GM23338 (cell line): ENCODE data around the gene IL21. TPM values are rescaled to one million over a fixed set of nuclear protein-coding genes. Genes with fewer than 3 reads are reported as not detected.
"Not testable (repeated sequence)": the region's sequence is repeated elsewhere in the genome, so short reads cannot be mapped to it uniquely, and the experiment has no call there.

ENCODE experiments used
- ATAC-seq: fragments of 200-7000 bp; cut with Tn5 transposase; 3 replicates; pipeline ENCODE4 v1.9.1; 2020
- DNase-seq: peaks from one replicate; pipeline ENCODE4 v3.0.0-alpha.2; 2015; ENCODE audit warnings: low spot score
- H2AFZ ChIP-seq: fragments of 200-600 bp; sonication (generic); 2 replicates; pipeline ENCODE4 v1.8.0; 2016; ENCODE audit warnings: antibody characterized with exemption, mild to moderate bottlenecking, moderate library complexity
- H3F3A ChIP-seq: fragments of 200-600 bp; sonication (generic); replicated peaks from 2 replicates; pipeline ENCODE4 v1.8.0; 2017; ENCODE audit warnings: antibody characterized with exemption, mixed run types, low read depth
- H3K27ac ChIP-seq: fragments of 200-600 bp; sonication (generic); 2 replicates; pipeline ENCODE4 v1.6.1; 2016; ENCODE audit warnings: low read depth
- H3K27me3 ChIP-seq: fragments of 200-600 bp; sonication (generic); 2 replicates; pipeline ENCODE4 v1.8.0; 2016; ENCODE audit warnings: mild to moderate bottlenecking, mixed run types, moderate library complexity; ENCODE audit not compliant: insufficient read depth
- H3K36me3 ChIP-seq: fragments of 200-600 bp; sonication (generic); 2 replicates; pipeline ENCODE4 v1.8.0; 2016; ENCODE audit warnings: mild to moderate bottlenecking; ENCODE audit not compliant: insufficient read depth
- H3K4me1 ChIP-seq: fragments of 200-600 bp; sonication (generic); 2 replicates; pipeline ENCODE4 v1.8.0; 2016; ENCODE audit warnings: mild to moderate bottlenecking, moderate library complexity; ENCODE audit not compliant: insufficient read depth
- H3K4me2 ChIP-seq: fragments of 200-600 bp; sonication (generic); 2 replicates; pipeline ENCODE4 v1.7.1; 2017; ENCODE audit warnings: mixed run types
- H3K4me3 ChIP-seq: fragments of 200-600 bp; sonication (generic); 2 replicates; pipeline ENCODE4 v1.6.1; 2016; ENCODE audit warnings: mixed run types
- H3K79me2 ChIP-seq: fragments of 200-600 bp; sonication (generic); replicated peaks from 2 replicates; pipeline ENCODE4 v1.8.0; 2017; ENCODE audit warnings: mild to moderate bottlenecking; ENCODE audit not compliant: insufficient read depth
- H3K9me2 ChIP-seq: fragments of 200-600 bp; sonication (generic); 2 replicates; pipeline ENCODE4 v1.8.0; 2017; ENCODE audit not compliant: insufficient read depth
- H4K20me1 ChIP-seq: fragments of 200-600 bp; sonication (generic); replicated peaks from 2 replicates; pipeline ENCODE4 v1.8.0; 2017; ENCODE audit warnings: mild to moderate bottlenecking; ENCODE audit not compliant: insufficient read depth
- H3K27ac Mint-ChIP-seq: 2 replicates; pipeline ENCODE4 v1.8.0; 2020; ENCODE audit warnings: inconsistent platforms, mild to moderate bottlenecking, moderate library complexity, mixed read lengths
- H3K27me3 Mint-ChIP-seq: 3 replicates; pipeline ENCODE4 v1.8.0; 2022; ENCODE audit warnings: low read depth, mild to moderate bottlenecking, moderate library complexity, mixed read lengths, inconsistent platforms; ENCODE audit not compliant: insufficient read depth, poor library complexity
- H3K36me3 Mint-ChIP-seq: 3 replicates; pipeline ENCODE4 v1.8.0; 2021; ENCODE audit warnings: low read depth, mild to moderate bottlenecking, inconsistent platforms, moderate library complexity, mixed read lengths
- H3K4me1 Mint-ChIP-seq: 3 replicates; pipeline ENCODE4 v1.8.0; 2020; ENCODE audit warnings: mild to moderate bottlenecking, inconsistent platforms, mixed read lengths
- H3K4me3 Mint-ChIP-seq: 3 replicates; pipeline ENCODE4 v1.8.0; 2021; ENCODE audit warnings: moderate library complexity, mild to moderate bottlenecking, inconsistent platforms, mixed read lengths
- H3K9me3 Mint-ChIP-seq: 3 replicates; pipeline ENCODE4 v1.8.0; 2020; ENCODE audit warnings: moderate library complexity, mild to moderate bottlenecking, inconsistent platforms, mixed read lengths
- CTCF ChIP-seq, 2 experiments: fragments of 200-600 bp in 1 of 2; sonication (generic) in 1 of 2; conservative IDR thresholded peaks; 2 replicates each; pipeline versions ENCODE4 v1.5.1 to v1.6.1; 2016 to 2017; ENCODE audit warnings: antibody characterized with exemption in 2 of 2, low read depth in 2 of 2, mild to moderate bottlenecking in 2 of 2, moderate library complexity in 1 of 2
- ZNF462 ChIP-seq: fragments of 250-450 bp; sonication (Bioruptor Pico); IDR thresholded peaks from 2 replicates; pipeline ENCODE4 v1.5.0; 2020; ENCODE audit warnings: mild to moderate bottlenecking, moderate library complexity
- polyA plus RNA-seq: library from polyadenylated mRNA; unstranded; fragments of >200 nt; fragmentation: Nextera tagmentation; extraction: Ambion mirVana; gene quantifications from 2 replicates; pipeline ENCODE4 v1.2.1, GENCODE V29; 2016
- total RNA-seq: library from RNA; depleted of rRNA; stranded (reverse); fragments of >200 nt; shearing (Covaris generic); gene quantifications from 2 replicates; pipeline ENCODE4 v1.2.3, GENCODE V29; 2014

IL21 gene
- total and polyA plus RNA-seq, 2 experiments from 2014 or later: not detected

GRCh38 chr4:122656583-122656982 is 35.7 kb upstream of the IL21 start:
- H3K4me3 ChIP-seq, H2AFZ ChIP-seq, DNase-seq, H3K27ac ChIP-seq, H3K79me2 ChIP-seq, H3K36me3 ChIP-seq, H4K20me1 ChIP-seq, H3K27ac Mint-ChIP-seq, H3K27me3 ChIP-seq, H3K4me1 ChIP-seq, H3K4me2 ChIP-seq, H3K36me3 Mint-ChIP-seq, H3K9me3 Mint-ChIP-seq, ATAC-seq, H3K9me2 ChIP-seq, H3K4me3 Mint-ChIP-seq, H3K27me3 Mint-ChIP-seq, H3K4me1 Mint-ChIP-seq, H3F3A ChIP-seq: not testable (repeated sequence)

- H3K36me3 Mint-ChIP-seq: no peaks in the 10 kb centered on the region
- H3F3A ChIP-seq: no peaks in the 10 kb centered on the region
- no peak overlapping the region for H2AFZ ChIP-seq
- H3K36me3 ChIP-seq: no peaks in the 10 kb centered on the region
- H3K27ac Mint-ChIP-seq: no peak overlapping the region
- H3K27me3 Mint-ChIP-seq: peaks cover 5% of the 10 kb centered on the region
- no peaks in the 10 kb centered on the region; the same call in 2 of the 3 replicates for H3K4me1 Mint-ChIP-seq
- no peak overlapping the region for H3K4me2 ChIP-seq
- no peak overlapping the region for H3K27ac ChIP-seq
- DNase-seq (peak; percentile 63), ATAC-seq (no peak)
- H3K9me2 ChIP-seq: 0 out of 2 replicates have a peak, but pooled peaks cover 4% of the 10 kb centered on the region
- H3K27me3 ChIP-seq: no peaks in the 10 kb centered on the region
- TF ChIP-seq CTCF (conservative IDR thresholded peaks at IDR 0.05; ENCODE audit: low read depth in 2 of 2) (peak; percentile 68 to 71), ZNF462 (CRISPR knock-in tag) (no peak)
- no peak overlapping the region for H3K4me3 ChIP-seq
- H4K20me1 ChIP-seq: no peaks in the 10 kb centered on the region
- no peak overlapping the region for H3K4me3 Mint-ChIP-seq
- H3K4me1 ChIP-seq: no peaks in the 10 kb centered on the region
- H3K9me3 Mint-ChIP-seq: 0 out of 3 replicates have a peak, but pooled peaks cover 2% of the 10 kb centered on the region
- H3K79me2 ChIP-seq: no peaks in the 10 kb centered on the region
Measured at GRCh38 chr4:122652379-122652778, 31.5 kb upstream of the IL21 start.
